HepG2 (cell line): ENCODE measurements around the gene PDE4D. TPM values are rescaled to one million over a fixed set of nuclear protein-coding genes. Genes with fewer than 3 reads are reported as not detected.
A peak's percentile ranks its signal among the peaks of the same experiment; 100 is the strongest.

Experiments used
- ATAC-seq: fragments of 200-7000 bp; cut with Tn5 transposase; 3 replicates; pipeline ENCODE4 v1.9.1; 2020; ENCODE audit warnings: mild to moderate bottlenecking, moderate library complexity
- BruUV-seq: library from RNA; stranded (reverse); fragments of 400-500 nt; replicated peaks from 2 replicates; lab custom pipeline; 2021; lab: Mats Ljungman, UMichigan
- CTCF ChIA-PET: fragments of 300-600 bp; formaldehyde crosslinking; extraction: SDS; loops from one replicate; lab custom pipeline; 2021; ENCODE audit warnings: low total read pairs, inconsistent platforms, low intra/inter-chr PET ratio; lab: Yijun Ruan, JAX
- POLR2A ChIA-PET: fragments of 350-600 bp; sonication (Branson Sonifier 250); formaldehyde crosslinking; loops from one replicate; lab custom pipeline; 2020; ENCODE audit warnings: antibody characterized with exemption, inconsistent platforms; lab: Yijun Ruan, JAX
- DNase-seq: peaks from one replicate; pipeline ENCODE4 v3.0.0-alpha.2; 2015; ENCODE audit warnings: low spot score
- FAIRE-seq: peaks from 3 replicates; lab custom pipeline; 2011; peaks lifted over from hg19 to GRCh38; lab: Jason Lieb, UNC
- H2AFZ ChIP-seq: one replicate; pipeline ENCODE4 v1.6.1; 2011; ENCODE audit warnings: low read length, inconsistent platforms
- H3K27ac ChIP-seq: fragments of 300-600 bp; 3 replicates; pipeline ENCODE4 v1.8.0; 2011; ENCODE audit warnings: mixed run types, mild to moderate bottlenecking, mixed read lengths, low read length, inconsistent platforms; ENCODE audit not compliant: insufficient read depth; ENCODE audit errors: extremely low read length
- H3K27me3 ChIP-seq, 2 experiments: fragments of 200-600 bp in 1 of 2; 2 replicates in 1 of 2; 3 replicates in 1 of 2; pipeline versions ENCODE4 v1.6.0 to v1.8.0; 2011; ENCODE audit warnings: low read length in 2 of 2, mild to moderate bottlenecking in 2 of 2, moderate library complexity in 2 of 2, inconsistent platforms in 1 of 2; ENCODE audit not compliant: insufficient read depth in 2 of 2, control insufficient read depth in 1 of 2
- H3K36me3 ChIP-seq, 2 experiments: fragments of 200-600 bp in 1 of 2; replicated peaks in 1 of 2; 2 replicates in 1 of 2; 3 replicates in 1 of 2; pipeline versions ENCODE4 v1.5.1 to v1.8.0; 2011; ENCODE audit warnings: low read length in 2 of 2, inconsistent platforms in 1 of 2; ENCODE audit not compliant: insufficient read depth in 2 of 2, control insufficient read depth in 1 of 2
- H3K4me1 ChIP-seq: 2 replicates; pipeline ENCODE4 v1.5.1; 2012; ENCODE audit warnings: low read length, inconsistent platforms; ENCODE audit not compliant: insufficient read depth
- H3K4me2 ChIP-seq: 2 replicates; pipeline ENCODE4 v1.6.0; 2011; ENCODE audit warnings: low read depth, low read length, inconsistent platforms
- H3K4me3 ChIP-seq, 3 experiments: fragments of 200-600 bp in 1 of 3; sonication (generic), shearing (Covaris generic) in 1 of 3; replicated peaks in 1 of 3; 2 replicates each; pipeline ENCODE4 v1.5.1; 2011 to 2016; ENCODE audit warnings: low read length in 3 of 3, inconsistent platforms in 2 of 3, low read depth in 2 of 3, mild to moderate bottlenecking in 2 of 3, control low read depth in 1 of 3, mixed read lengths in 1 of 3; ENCODE audit not compliant: insufficient read depth in 1 of 3
- H3K79me2 ChIP-seq: one replicate; pipeline ENCODE4 v1.6.1; 2011; ENCODE audit warnings: low read length, inconsistent platforms; ENCODE audit not compliant: insufficient read depth
- H3K9ac ChIP-seq: 2 replicates; pipeline ENCODE4 v1.6.0; 2011; ENCODE audit warnings: mild to moderate bottlenecking, low read depth, low read length, inconsistent platforms; ENCODE audit not compliant: insufficient read depth
- H3K9me3 ChIP-seq: 2 replicates; pipeline ENCODE4 v1.5.1; 2012; ENCODE audit warnings: mild to moderate bottlenecking, low read length
- H4K20me1 ChIP-seq: 2 replicates; pipeline ENCODE4 v1.6.0; 2011; ENCODE audit warnings: inconsistent platforms, mild to moderate bottlenecking, low read length, moderate library complexity; ENCODE audit not compliant: insufficient read depth
- ARID4A ChIP-seq: sonication (generic); formaldehyde crosslinking; IDR thresholded peaks from 2 replicates; pipeline ENCODE4 v1.5.0; 2020; ENCODE audit warnings: mild to moderate bottlenecking, missing genetic modification reagents, borderline replicate concordance
- CBX1 ChIP-seq: IDR thresholded peaks from one replicate; pipeline ENCODE4 v1.6.1; 2016; ENCODE audit warnings: antibody characterized with exemption, low read depth
- CTCF ChIP-seq: sonication (generic); formaldehyde crosslinking; IDR thresholded peaks from 2 replicates; pipeline ENCODE4 v1.5.0; 2020; ENCODE audit warnings: mild to moderate bottlenecking, missing genetic modification reagents, moderate library complexity
- DMAP1 ChIP-seq: IDR thresholded peaks from 2 replicates; pipeline ENCODE4 v1.6.1; 2016
- IKZF4 ChIP-seq: sonication (generic); formaldehyde crosslinking; IDR thresholded peaks from 2 replicates; pipeline ENCODE4 v1.5.1; 2020; ENCODE audit warnings: borderline replicate concordance, mild to moderate bottlenecking, low read depth, missing genetic modification reagents; ENCODE audit errors: not compliant biosample characterization
- NFE2 ChIP-seq: sonication (generic); formaldehyde crosslinking; IDR thresholded peaks from 2 replicates; pipeline ENCODE4 v1.4.0; 2020; ENCODE audit warnings: missing genetic modification reagents
- SMC3 ChIP-seq: IDR thresholded peaks from 2 replicates; pipeline ENCODE4 v1.6.1; 2011; ENCODE audit warnings: low read length, improper control_type of control experiment
- SRSF1 ChIP-seq: fragments of 200-400 bp; formaldehyde crosslinking; optimal IDR thresholded peaks from 2 replicates; pipeline ENCODE3; 2017; ENCODE audit warnings: mild to moderate bottlenecking, low read depth, low read length, moderate library complexity
- STAG1 ChIP-seq: sonication (generic); formaldehyde crosslinking; IDR thresholded peaks from 2 replicates; pipeline ENCODE4 v1.4.0; 2020; ENCODE audit warnings: missing genetic modification reagents
- ZBTB43 ChIP-seq: sonication (generic); formaldehyde crosslinking; conservative IDR thresholded peaks from 2 replicates; pipeline ENCODE4 v1.4.0; 2020; ENCODE audit warnings: missing genetic modification reagents
- ZFX ChIP-seq: sonication (generic); formaldehyde crosslinking; IDR thresholded peaks from 2 replicates; pipeline ENCODE4 v1.4.0; 2020; ENCODE audit warnings: mild to moderate bottlenecking, low read depth, missing genetic modification reagents, moderate library complexity
- ZNF780A ChIP-seq: sonication (generic); formaldehyde crosslinking; IDR thresholded peaks from 2 replicates; pipeline ENCODE4 v1.8.0; 2022; ENCODE audit warnings: mild to moderate bottlenecking, missing genetic modification reagents, moderate library complexity
- WGBS: methylation state at CpG from one replicate; pipeline ENCODE4 v1.1.6; 2017; ENCODE audit warnings: low lambda C conversion rate; 5-methylcytosine and 5-hydroxymethylcytosine counted together
- in situ Hi-C: cut with HindIII; loops from 2 replicates; pipeline ENCODE4 v1.10.0; 2017; ENCODE audit warnings: low pct_unique_long_range_greater_than_20kb; ENCODE audit not compliant: extremely low pct_ligation_motif_present
- intact Hi-C: fragments of 100-400 bp; cut with micrococcal nuclease; formaldehyde crosslinking; loops from one replicate; pipeline ENCODE4 v1.10.0; 2022; ENCODE audit not compliant: unreplicated experiment
- polyA plus RNA-seq, 8 experiments: library from polyadenylated mRNA; depleted of rRNA in 3 of 8; stranded (reverse) in 7 of 8; unstranded in 1 of 8; fragments of >200 nt; fragmentation: Illumina TruSeq in 4 of 8; extraction: Trizol in 4 of 8; gene quantifications; 2 replicates each; pipeline versions ENCODE4 v1.2.1 to v1.2.3, GENCODE V29; 2011 to 2016; ENCODE audit warnings: low read depth in 4 of 8, missing spikeins in 1 of 8, mixed read lengths in 1 of 8; ENCODE audit not compliant: insufficient read depth in 1 of 8
- total RNA-seq, 5 experiments: library from RNA; depleted of rRNA; stranded (reverse); fragments of >200 nt; fragmentation: Illumina TruSeq; extraction: Trizol; gene quantifications; 2 replicates each; pipeline ENCODE4 v1.2.3, GENCODE V29; 2016; ENCODE audit warnings: low read depth in 1 of 5
- TF ChIP-seq, protein P1 (sequence below): sonication (generic); formaldehyde crosslinking; IDR thresholded peaks from 2 replicates; pipeline ENCODE4 v1.4.0; 2020; ENCODE audit warnings: missing genetic modification reagents

The PDE4D gene
- total and polyA plus RNA-seq, 2 of the 13 experiments (the other 11 are each of a cell fraction or from before 2014, with no cell fraction given) = 7.0 to 12.2 TPM

DNA sequence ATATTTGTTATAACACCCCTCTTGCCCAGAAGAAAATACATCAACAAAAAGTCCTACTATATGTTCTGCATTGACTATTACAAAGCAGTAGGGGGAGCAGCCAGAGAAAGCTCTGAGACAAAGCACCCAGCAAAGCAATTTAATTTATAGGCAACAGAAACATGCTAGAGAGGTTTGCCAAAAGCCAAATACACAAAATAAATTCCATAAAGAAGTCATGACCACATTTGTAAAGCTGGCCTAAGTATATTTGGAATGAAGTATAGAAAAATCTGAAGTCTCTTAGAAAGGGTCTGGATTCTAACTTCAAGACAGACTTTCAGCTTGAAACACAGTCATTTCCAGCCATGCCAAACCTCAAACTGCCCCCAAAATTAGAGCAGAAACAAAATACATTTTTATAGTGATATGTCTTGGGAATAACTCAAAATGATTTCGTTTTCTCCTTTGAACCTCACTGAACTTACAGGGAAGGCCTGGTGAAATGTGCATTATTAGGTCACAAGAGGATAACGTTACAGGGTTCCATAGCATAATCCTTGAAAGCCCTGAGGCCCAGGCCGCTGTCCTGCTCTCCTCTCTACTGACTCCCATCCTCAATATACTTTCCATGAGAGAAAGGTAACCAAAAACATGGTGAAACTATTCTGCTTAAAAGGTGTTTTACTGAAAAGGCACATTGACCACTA lies 858.9 kb downstream of the PDE4D start:
- no peak overlapping the region for H3K27ac ChIP-seq
- no peaks in the 10 kb centered on the region for H3K9me3 ChIP-seq
- peak; percentile 62 for ATAC-seq
- no TSS peak for BruUV-seq
- no peak overlapping the region for H3K4me2 ChIP-seq
- H3K79me2 ChIP-seq = peaks cover 3% of the 10 kb centered on the region
- peak overlapping the region in 1 of 3 experiments; percentile 20; a peak in 1 of 6 replicates for H3K4me3 ChIP-seq
- no peak overlapping the region for H3K9ac ChIP-seq
- DNase-seq = no peak
- in situ Hi-C loops (loop anchor here (10.0 kb wide), 1 partner anchor 130 kb away; no protein-coding TSS in a partner anchor), intact Hi-C loops (loop anchor here (1.0 kb wide), 1 partner anchor 140 kb away; no protein-coding TSS in a partner anchor)
- WGBS = 42% methylated on average over 3 of the region's 3 CpGs
- peak; percentile 26 for FAIRE-seq
- ChIA-PET POLR2A (interaction anchor here (0.6 kb wide), 1 partner anchor 16 kb away, joined by 3 read pairs; no protein-coding TSS in a partner anchor), CTCF (interaction anchor here (1.6 kb wide), 1 partner anchor 139 kb away, joined by 6 read pairs; no protein-coding TSS in a partner anchor)
- no peaks in the 10 kb centered on the region for H3K36me3 ChIP-seq
- H3K27me3 ChIP-seq = peaks cover 0 to 13% of the 10 kb centered on the region in 2 experiments; a peak in 1 of 5 replicates
- no peak overlapping the region for H2AFZ ChIP-seq
- H3K4me1 ChIP-seq = peaks cover 31% of the 10 kb centered on the region; the same call in 1 of the 2 replicates
- no peaks in the 10 kb centered on the region; the same call in 1 of the 2 replicates for H4K20me1 ChIP-seq
- peak; percentile 78 for TF ChIP-seq SMC3
- TF ChIP-seq ZNF780A (CRISPR knock-in tag) = no peak
- TF ChIP-seq IKZF4 (CRISPR knock-in tag) = no peak
- TF ChIP-seq STAG1 (CRISPR knock-in tag) = peak; percentile 54
- TF ChIP-seq ZFX = peak; percentile 37; the same call in 1 of the 2 replicates
- TF ChIP-seq, protein P1, sequence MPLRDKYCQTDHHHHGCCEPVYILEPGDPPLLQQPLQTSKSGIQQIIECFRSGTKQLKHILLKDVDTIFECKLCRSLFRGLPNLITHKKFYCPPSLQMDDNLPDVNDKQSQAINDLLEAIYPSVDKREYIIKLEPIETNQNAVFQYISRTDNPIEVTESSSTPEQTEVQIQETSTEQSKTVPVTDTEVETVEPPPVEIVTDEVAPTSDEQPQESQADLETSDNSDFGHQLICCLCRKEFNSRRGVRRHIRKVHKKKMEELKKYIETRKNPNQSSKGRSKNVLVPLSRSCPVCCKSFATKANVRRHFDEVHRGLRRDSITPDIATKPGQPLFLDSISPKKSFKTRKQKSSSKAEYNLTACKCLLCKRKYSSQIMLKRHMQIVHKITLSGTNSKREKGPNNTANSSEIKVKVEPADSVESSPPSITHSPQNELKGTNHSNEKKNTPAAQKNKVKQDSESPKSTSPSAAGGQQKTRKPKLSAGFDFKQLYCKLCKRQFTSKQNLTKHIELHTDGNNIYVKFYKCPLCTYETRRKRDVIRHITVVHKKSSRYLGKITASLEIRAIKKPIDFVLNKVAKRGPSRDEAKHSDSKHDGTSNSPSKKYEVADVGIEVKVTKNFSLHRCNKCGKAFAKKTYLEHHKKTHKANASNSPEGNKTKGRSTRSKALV = peak; percentile 44; the same call in 1 of the 2 replicates
- no peak for TF ChIP-seq NFE2 (CRISPR knock-in tag)
- no peak for TF ChIP-seq ARID4A
- TF ChIP-seq CTCF (CRISPR knock-in tag) = peak; percentile 62
- 0 out of 2 replicates have a peak, but pooled peaks have one; percentile 30 for TF ChIP-seq ZBTB43 (CRISPR knock-in tag)
- TF ChIP-seq DMAP1 (CRISPR knock-in tag) = no peak
- TF ChIP-seq SRSF1 = no peak
- TF ChIP-seq CBX1 = no peak
